Measurements from ENCODE around the gene AOPEP. TPM values are rescaled to one million over a fixed set of nuclear protein-coding genes. Genes with fewer than 3 reads are reported as not detected.
A peak's percentile ranks its signal among the peaks of the same experiment; 100 is the strongest.

Gene AOPEP
- total RNA-seq, 4 donors from 2014 or later: 56.5 to 160 (median 103) TPM

DNA sequence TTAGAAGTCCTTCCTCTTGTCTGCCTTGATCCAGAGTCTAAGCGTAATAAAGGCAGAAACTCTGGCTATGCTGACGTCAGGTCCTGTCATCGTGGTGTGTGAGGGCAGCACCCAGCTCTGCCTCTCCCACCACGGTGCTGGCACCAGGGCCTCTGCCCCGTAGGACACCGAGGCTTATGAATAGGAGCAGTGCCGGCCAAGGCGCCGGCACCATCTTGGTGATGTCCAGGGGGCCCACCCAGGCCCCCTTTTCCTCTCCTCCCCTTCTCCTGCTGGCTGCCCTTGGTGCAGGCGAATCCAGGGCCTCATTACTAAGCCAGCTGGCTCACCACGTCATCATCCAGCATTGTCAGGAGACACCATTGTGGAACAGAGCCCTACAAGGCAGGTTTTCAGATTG is 338.7 kb downstream of the AOPEP start:
- intact Hi-C loops (cut with DNase I; ENCODE audit: low total_unique reads): loop anchor here (5.0 kb wide), 1 partner anchor 58 kb away; no protein-coding TSS in a partner anchor
- in situ Hi-C loops (cut with MboI; ENCODE audit: low sequenced_read_pairs in 4 of 4): no loop called here
- DNase-seq (peak in 1 of 2 donors; percentile 54), ATAC-seq (peak; percentile 59 to 65)
- Histone ChIP-seq H3K27me3 (no peaks in the 10 kb centered on the region), H3K9me3 (no peaks in the 10 kb centered on the region), H3K27ac (peak overlapping the region; percentile 85 to 96 (median 91)), H3K36me3 (peaks cover 0 to 15% of the 10 kb centered on the region in 2 donors), H3K4me1 (peaks cover 100% of the 10 kb centered on the region in 2 donors), H3K4me3 (no peak overlapping the region)
- TF ChIP-seq, protein P1, sequence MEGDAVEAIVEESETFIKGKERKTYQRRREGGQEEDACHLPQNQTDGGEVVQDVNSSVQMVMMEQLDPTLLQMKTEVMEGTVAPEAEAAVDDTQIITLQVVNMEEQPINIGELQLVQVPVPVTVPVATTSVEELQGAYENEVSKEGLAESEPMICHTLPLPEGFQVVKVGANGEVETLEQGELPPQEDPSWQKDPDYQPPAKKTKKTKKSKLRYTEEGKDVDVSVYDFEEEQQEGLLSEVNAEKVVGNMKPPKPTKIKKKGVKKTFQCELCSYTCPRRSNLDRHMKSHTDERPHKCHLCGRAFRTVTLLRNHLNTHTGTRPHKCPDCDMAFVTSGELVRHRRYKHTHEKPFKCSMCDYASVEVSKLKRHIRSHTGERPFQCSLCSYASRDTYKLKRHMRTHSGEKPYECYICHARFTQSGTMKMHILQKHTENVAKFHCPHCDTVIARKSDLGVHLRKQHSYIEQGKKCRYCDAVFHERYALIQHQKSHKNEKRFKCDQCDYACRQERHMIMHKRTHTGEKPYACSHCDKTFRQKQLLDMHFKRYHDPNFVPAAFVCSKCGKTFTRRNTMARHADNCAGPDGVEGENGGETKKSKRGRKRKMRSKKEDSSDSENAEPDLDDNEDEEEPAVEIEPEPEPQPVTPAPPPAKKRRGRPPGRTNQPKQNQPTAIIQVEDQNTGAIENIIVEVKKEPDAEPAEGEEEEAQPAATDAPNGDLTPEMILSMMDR (IDR thresholded peaks at IDR 0.05 in 4 of 5, conservative IDR thresholded peaks at IDR 0.05 in 1 of 5): no peak
- no peak for TF ChIP-seq POLR2A (IDR thresholded peaks at IDR 0.05)

DNA sequence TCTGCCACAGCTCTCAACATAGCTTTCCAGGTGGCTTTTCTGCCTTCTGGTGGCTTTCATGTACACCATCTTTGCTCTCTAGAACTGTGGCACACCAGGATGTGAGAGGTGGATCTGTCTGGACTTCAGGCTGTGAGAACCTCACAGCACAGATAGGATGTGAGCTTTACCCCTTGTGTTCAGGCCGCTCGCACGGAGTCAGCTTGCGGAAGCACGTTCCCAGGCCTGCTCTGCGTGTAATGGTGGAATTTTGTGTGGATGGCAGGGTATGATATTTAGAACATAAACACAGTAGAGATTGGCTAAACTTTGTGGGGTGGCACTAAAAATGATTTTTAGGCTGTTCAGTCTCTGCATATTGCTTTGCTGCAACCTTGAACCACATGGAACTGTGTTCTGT is 340.6 kb downstream of the AOPEP start:
- peak overlapping the region; percentile 85 to 96 (median 91) for H3K27ac ChIP-seq
- in situ Hi-C loops (cut with MboI; ENCODE audit: low sequenced_read_pairs in 4 of 4) (no loop called here), intact Hi-C loops (cut with DNase I; ENCODE audit: low total_unique reads) (loop anchor here (5.0 kb wide), 1 partner anchor 60 kb away; no protein-coding TSS in a partner anchor)
- H3K9me3 ChIP-seq: no peaks in the 10 kb centered on the region
- peaks cover 0 to 15% of the 10 kb centered on the region in 2 donors for H3K36me3 ChIP-seq
- H3K4me1 ChIP-seq: peaks cover 100% of the 10 kb centered on the region in 2 donors
- TF ChIP-seq, protein P1 (IDR thresholded peaks at IDR 0.05 in 4 of 5, conservative IDR thresholded peaks at IDR 0.05 in 1 of 5): no peak
- no peak for TF ChIP-seq POLR2A (IDR thresholded peaks at IDR 0.05)
- ATAC-seq (no peak), DNase-seq (no peak)
- no peak overlapping the region for H3K4me3 ChIP-seq
- H3K27me3 ChIP-seq: no peaks in the 10 kb centered on the region

- Histone ChIP-seq H3K4me3 (no peak overlapping the region), H3K27me3 (no peaks in the 10 kb centered on the region), H3K36me3 (peaks cover 0 to 13% of the 10 kb centered on the region in 2 donors), H3K9me3 (no peaks in the 10 kb centered on the region), H3K4me1 (peaks cover 99 to 100% of the 10 kb centered on the region in 2 donors), H3K27ac (peak overlapping the region; percentile 85 to 96 (median 91))
- intact Hi-C loops (cut with DNase I; ENCODE audit: low total_unique reads): loop anchor here (5.0 kb wide), 1 partner anchor 61 kb away; no protein-coding TSS in a partner anchor
- TF ChIP-seq POLR2A (IDR thresholded peaks at IDR 0.05): no peak
- TF ChIP-seq, protein P1 (IDR thresholded peaks at IDR 0.05 in 4 of 5, conservative IDR thresholded peaks at IDR 0.05 in 1 of 5): no peak
- DNase-seq (no peak), ATAC-seq (no peak)
- in situ Hi-C loops (cut with MboI; ENCODE audit: low sequenced_read_pairs in 4 of 4): no loop called here
Observed at GRCh38 chr9:95067897-95068296, 341.4 kb downstream of the AOPEP start.

DNA sequence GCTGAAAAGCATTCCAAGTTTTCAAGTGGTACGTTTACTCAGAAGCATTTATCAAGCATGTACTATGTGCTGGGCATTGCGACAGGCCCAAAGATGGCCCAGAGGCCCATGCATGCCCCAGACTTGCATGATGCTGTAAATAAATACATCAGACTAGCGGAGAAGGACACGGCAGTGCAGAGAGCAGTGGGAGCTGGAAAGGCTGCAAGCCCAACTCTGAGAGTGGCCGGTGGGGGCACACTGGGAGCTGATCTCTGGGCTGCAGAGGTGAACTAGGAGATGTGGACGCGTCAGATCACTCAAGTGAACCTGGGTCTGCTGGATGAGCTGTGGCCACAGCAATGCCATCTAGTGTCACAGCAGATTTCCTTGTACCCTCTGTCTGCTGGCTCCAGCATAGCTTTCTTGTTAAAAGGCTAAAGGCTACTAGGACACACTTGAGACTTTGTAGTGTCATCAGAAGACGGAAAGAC is 344.1 kb downstream of the AOPEP start:
- H3K4me1 ChIP-seq: peaks cover 94 to 95% of the 10 kb centered on the region in 2 donors
- H3K27ac ChIP-seq: peak overlapping the region; percentile 85 to 96 (median 91)
- in situ Hi-C loops (cut with MboI; ENCODE audit: low sequenced_read_pairs in 4 of 4) (no loop called here), intact Hi-C loops (cut with DNase I; ENCODE audit: low total_unique reads) (loop anchor here (5.0 to 10.0 kb wide), 2 partner anchors 288 to 386 kb away; no protein-coding TSS in a partner anchor)
- peak; percentile 11 to 18 for ATAC-seq
- no peak for TF ChIP-seq POLR2A (IDR thresholded peaks at IDR 0.05)
- TF ChIP-seq, protein P1 (IDR thresholded peaks at IDR 0.05 in 4 of 5, conservative IDR thresholded peaks at IDR 0.05 in 1 of 5): peak in 1 of 5 experiments; percentile 25
- no peak overlapping the region for H3K4me3 ChIP-seq
- H3K27me3 ChIP-seq: no peaks in the 10 kb centered on the region
- H3K36me3 ChIP-seq: no peaks in the 10 kb centered on the region
- peak in 1 of 2 donors; percentile 51 for DNase-seq
- H3K9me3 ChIP-seq: no peaks in the 10 kb centered on the region
